ENCODE measurements around the gene PAK6.

Gene PAK6

GRCh38 chr15:40278026-40278425 lies 39.2 kb downstream of the PAK6 start:
- FAIRE-seq: no peak

- FAIRE-seq: no peak
Measured at GRCh38 chr15:40279437-40280141, 40.7 kb downstream of the PAK6 start.

DNA sequence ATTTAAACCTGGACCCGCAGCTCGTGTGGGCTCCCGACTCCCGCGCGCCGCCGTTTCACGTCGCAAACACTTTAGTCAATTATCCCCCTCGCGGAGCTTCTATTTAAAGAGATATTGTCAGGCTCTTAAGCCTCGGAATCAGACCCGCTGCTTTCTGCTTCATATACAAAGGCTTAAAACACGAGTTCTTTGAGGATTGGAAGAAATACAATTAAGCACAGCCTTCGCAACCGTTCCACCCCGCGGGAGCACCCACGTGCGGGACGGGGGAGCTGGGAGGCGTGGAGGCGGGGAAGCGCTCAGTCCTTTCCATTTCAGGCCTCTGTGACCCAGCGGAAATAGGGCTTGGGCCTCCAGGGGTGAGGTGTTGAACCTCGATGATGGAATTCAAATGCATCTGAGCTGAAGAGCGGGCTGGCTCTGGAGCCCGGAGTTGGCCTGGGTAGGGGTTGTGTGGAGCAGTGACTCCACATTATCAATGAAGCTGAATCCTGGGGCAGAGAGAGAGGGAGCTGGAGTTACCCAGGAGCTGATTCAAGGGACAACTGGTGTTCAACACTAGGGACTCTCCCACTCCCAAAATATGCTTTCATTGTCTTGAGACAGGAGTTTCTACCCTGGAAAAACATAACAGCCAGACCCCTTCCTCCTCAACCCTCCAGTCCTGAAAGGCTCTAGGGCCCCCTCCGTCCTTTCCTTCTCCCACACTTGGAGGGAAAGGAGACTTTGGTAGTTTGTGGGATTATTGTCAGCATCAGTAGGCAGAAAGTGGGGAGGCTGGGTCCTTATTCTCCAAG lies 41.6 kb downstream of the PAK6 start:
- FAIRE-seq: no peak

GRCh38 chr15:40281057-40281800 lies 42.4 kb downstream of the PAK6 start:
- no peak for FAIRE-seq

DNA sequence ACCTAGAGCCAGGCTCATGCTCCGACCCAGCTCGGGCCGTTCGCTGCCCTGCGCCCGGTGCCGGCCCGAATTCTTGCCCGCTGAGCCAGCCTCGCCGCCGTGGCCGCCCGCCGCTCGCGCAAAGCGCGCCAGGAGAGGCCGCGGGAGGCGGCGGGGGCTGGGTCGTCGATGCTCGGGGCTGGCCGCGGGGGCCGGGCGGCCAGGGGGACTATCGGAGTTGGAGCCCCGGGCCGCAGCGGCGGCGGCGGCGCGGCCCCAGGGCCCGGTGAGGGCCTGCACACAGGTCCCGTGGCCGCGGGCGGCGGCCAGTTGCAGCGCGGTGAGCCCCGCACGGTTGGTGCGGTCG lies 42.9 kb downstream of the PAK6 start:
- no peak for FAIRE-seq

GRCh38 chr15:40282147-40282868 lies 43.4 kb downstream of the PAK6 start:
- FAIRE-seq: no peak

- no peak for FAIRE-seq
Measured at GRCh38 chr15:40282869-40283614, 44.2 kb downstream of the PAK6 start, which contains the start of gene ANKRD63. ANKRD63 (minus strand) TSS chr15:40283064; CDS start chr15:40282586, 478 bp downstream.

- no peak for FAIRE-seq
Measured at GRCh38 chr15:40283615-40284300, 44.9 kb downstream of the PAK6 start.

DNA sequence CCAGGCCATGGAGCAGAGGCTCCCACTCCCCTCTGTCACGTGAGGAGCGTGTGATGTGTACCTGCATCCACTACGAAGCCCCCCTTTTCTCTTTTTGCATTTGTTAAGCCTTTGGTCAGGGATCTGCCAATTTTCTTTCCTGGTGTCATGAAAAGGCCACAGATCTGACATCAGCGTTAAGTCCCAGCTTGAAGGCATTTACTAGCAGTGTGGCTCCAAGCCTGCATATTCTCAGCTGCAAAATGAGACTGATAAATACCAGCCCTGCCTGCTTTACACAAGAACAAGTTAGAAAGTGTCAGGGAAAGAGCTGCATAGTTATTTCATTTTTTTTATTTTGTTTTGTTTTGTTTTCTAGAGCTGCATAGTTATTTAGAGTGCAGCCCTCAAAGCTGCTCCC lies 46.3 kb downstream of the PAK6 start:
- no peak for FAIRE-seq

- FAIRE-seq: no peak
Measured at GRCh38 chr15:40285554-40286011, 46.7 kb downstream of the PAK6 start.

GRCh38 chr15:40286061-40286532 lies 47.2 kb downstream of the PAK6 start:
- FAIRE-seq: no peak

- no peak for FAIRE-seq
Measured at GRCh38 chr15:40286794-40287193, 47.9 kb downstream of the PAK6 start.

DNA sequence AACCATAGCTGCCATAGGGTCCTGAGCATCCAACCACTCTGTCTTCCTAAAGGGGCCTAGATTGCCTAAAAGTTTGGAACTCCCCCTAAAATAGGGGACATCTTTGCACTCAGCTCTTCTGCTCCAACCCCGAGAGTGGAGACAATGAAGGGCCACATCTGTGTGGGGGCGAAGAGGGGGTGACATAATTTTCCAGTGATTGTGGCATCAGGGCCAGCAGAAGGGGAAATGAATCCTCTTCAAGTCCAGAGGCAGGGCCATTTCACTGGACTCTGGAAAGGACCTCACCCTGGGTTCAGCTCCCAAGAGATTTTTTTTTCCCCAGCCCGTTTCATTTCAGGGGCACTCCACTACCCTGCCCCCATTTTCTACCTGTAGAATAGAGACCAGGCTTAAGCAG lies 48.6 kb downstream of the PAK6 start:
- no peak for FAIRE-seq

DNA sequence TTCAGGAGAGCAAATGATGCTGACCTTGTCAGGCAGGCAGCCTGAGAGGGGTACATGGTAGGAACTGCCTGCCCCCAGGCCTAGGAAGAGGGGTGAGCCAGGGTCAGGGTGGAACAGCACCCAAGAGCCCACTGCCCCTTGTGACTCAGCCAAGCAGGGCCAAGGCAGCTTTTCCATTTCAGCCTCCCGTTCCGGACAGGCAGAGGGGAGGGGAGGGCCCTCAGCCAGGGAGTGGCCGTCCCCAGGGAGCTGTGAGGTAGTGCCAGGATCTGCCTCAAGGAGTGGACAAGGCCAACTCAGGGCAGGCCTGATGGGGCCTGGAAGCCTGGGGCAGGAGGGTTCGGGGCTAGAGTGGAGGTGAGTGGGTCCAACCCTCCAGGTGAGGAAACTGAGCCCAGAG lies 49.1 kb downstream of the PAK6 start:
- no peak for FAIRE-seq

- FAIRE-seq: no peak
Measured at GRCh38 chr15:40289140-40289775, 50.4 kb downstream of the PAK6 start.

DNA sequence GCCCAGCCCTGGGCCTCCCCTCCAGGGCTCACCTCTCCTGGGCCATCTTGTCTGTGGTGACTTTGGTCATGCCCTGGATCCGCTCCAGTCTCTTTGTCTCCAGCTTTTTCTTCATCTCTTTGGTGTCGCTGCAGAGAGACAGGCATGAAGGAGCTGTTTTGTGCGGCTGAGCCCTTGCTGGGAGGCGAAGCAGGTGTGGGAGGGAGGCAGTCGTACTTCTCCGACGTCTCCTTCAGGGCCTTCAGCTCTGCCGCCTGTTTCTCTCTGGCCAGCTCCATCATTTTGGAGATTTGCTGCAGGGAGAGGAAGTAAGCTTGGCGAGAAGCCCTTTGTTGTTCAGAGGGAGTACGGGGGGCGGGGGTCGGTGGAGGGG lies 51.7 kb downstream of the PAK6 start:
- no peak for FAIRE-seq

DNA sequence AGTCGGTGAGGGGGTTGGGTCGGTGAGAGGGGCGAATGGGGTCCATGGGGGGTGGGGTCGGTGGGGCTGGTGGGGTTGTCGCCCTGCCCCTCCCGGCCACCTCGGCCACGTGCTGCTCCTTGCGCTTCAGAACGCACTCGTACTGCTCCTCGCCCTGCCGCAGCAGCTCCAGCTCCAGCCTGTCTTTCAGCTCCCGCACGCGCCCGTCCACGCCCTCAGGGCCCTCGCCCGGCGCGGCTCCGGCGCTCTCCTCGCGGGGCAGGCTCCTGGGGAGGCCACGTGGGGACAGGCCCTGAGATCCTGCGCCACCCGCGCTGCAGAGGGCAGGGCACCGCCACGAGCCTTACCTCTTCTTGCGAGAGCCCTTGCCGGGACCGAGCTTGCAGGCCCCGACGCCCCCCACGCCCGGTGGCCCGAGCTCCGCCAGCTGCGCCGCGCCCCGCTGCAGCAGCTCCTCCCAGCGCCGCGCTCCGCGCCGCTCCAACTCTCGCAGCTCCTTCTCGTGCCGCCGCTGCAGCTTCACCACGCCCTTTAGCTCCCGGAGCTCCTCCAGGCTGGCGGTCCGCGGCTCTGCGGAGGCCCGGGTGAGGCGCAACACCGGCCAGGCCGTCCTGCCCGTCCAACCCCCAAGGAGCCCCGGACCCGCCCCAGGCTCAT lies 52.2 kb downstream of the PAK6 start:
- no peak for FAIRE-seq

- no peak for FAIRE-seq
Measured at GRCh38 chr15:40292246-40292645, 53.4 kb downstream of the PAK6 start.

- FAIRE-seq: no peak
Measured at GRCh38 chr15:40293006-40293405, 54.1 kb downstream of the PAK6 start.
